NOMO-1 (cell line): Measurements from ENCODE around the gene TRAPPC12.
"Not testable (repeated sequence)": the region's sequence is repeated elsewhere in the genome, so short reads cannot be mapped to it uniquely, and the experiment has no call there.

ENCODE experiments used
- DNase-seq, 2 experiments: peaks; one replicate each; lab custom pipeline; 2025; ENCODE audit not compliant: unreplicated experiment in 2 of 2; lab: John Stamatoyannopoulos, UW

TRAPPC12 gene

DNA sequence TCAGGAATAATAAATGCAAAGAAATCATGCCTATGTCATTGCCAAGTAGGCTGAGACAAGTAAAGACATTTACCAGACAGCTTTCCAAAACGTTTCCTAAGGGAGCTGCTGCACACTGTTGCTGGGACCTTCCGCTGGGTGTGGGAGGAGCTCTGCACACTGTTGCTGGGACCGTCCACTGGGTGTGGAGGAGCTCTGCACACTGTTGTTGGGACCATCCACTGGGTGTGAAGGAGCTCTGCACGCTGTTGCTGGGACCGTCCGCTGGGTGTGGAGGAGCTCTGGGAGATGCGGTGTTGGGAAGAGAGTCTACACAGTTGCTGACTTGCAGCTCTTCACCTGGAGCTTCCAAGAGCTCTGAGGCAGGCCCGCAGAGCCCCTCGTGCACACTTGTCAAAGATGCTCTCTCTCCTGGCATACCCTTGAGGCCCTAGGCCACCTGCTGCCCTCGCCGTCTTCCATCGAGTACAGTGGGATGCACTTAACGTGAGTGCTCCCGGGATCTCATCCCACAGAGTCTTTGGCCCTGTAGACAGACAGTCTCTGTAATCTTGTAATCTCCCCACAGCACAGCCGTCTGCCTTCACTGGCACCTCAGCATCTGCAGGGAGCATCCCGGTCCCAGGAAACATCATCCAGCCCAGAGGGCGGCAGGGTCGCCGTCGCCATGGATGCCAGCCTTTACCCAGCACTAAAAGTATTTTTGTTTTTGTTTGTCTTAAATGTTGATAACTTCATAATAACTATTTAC lies 51.4 kb downstream of the TRAPPC12 start:
- no peak for DNase-seq

DNA sequence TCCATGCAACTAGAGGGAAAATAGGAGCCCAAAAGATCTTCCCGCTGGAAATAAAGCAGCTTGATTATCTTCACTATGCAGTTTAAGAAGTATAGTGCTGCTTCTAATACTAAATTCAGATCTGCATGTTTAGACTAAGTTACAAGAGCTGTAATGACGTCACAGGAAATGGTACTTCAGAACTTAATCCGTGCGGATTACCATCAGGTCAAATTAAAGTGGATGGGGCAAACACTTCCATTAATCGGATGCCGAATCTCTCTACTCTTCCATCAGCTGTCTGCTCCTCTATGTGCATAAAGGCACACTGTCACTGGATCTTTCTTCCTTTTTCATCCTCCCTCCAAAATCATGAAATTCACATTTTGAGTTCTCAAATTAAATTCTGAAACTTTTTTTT lies 52.6 kb downstream of the TRAPPC12 start:
- no peak for DNase-seq

DNA sequence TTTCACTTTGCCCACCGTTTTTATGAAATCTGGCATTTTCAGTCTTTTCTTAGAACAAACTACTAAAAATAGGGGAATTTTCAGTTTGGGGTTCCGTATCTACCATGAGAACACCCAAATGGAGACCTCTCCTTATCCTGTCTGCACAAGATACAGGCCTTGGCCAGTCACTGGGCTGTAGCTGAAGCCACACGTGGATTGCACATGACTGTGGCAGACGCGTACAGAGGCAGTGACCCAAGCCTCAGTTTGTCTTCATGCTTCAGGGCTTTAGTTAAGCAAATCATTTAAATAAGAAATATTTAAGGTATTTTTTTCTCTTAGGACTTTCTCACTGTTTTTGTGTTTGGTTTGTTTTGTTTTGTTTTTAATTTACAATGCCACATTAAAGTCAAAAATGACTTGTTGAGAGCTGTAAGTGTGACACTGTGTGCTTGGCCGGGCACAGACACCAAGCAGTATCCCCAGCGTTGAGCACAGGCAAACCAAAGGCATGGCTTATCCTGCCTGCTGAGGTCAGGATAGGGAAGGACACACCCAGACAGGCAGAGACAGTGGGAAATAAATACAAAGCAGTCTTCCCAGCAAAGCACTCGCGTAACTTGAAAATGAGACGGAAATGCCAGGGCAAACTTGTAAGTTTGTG lies 53.3 kb downstream of the TRAPPC12 start:
- DNase-seq = no peak

DNA sequence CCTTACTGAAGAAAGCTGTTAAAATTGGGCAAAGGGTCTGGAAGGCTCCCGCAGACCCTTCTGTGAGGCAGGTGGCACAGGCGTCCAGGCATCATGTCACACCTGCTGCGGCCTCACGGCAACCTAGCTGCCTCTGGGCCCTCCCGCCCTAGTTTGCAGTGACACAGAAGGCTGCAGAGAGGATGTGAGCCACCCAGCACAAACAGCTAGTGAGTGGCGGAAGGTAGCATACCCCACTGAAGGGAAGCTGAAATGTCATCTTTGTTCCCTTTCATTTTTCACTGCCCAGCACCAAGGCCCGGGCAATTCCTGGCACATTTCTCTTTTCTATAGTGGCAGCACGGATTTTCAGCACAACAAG lies 53.8 kb downstream of the TRAPPC12 start:
- DNase-seq = no peak

DNA sequence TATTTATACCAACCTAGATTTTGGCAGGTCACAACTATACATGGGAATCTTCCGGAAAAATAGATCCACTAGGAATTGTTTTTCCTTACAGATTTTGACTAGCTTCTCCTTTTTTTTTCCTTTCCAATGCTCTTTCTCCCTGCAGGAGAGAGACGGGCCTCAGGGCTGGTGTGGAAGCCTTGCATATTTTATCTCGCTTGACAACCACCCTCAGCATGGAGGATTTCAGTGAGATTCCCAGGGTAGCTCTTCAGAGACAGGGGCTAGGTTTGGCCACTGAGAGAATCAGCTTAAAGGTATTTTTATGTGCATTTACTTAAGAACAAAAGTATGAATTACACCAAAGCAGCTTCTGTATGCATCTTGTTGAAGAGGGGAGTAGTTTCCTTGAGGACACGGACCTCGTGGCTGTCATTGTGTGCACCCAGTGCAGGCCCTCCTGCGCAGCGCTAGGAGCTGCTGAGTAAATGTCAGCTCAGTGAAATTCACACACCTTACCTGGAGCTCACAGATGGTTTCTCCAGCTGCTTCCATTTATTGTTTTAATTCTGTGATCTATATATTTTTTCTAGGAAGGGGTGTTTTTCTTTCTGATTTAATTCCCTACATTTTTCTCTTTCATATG lies 54.4 kb downstream of the TRAPPC12 start:
- DNase-seq = no peak

DNA sequence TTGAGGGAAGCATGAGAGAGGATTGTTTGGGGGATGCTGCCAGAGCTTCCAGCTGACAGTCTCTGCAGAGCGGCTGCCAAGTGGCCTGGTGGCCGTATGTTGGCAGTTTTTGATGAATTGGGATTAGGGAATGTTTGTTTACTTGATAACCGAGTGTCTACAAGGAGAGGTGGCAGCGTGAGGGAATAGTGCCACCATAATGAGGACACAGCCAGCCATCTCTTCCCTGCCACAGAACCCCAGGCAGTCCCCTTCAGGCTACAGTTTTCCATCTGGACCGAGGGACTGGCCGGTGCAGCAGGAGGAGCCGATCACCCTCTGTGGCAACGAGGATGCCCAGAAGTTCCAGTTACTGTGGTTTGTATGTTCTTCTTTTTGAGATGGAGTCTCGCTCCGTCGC lies 55.2 kb downstream of the TRAPPC12 start:
- no peak for DNase-seq

DNA sequence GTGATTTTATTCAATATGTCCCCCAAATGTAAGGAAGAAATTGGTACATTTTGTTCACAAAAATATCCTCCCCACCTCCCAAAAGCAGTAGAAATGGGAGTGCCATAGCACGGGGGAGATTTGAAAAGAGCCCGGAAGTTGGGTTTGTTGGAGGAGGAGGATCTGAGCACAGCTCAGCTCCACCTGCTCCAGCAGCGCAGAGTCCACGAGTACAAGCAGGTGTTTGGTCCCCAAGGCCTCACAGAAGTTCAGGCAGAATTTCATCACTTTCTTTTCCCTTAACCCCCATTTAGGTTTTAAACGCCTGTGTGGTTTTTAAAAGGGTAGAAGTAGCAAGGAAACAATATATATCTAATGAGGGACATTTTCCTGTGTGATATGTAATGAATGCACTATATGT lies 56.0 kb downstream of the TRAPPC12 start:
- no peak for DNase-seq

DNA sequence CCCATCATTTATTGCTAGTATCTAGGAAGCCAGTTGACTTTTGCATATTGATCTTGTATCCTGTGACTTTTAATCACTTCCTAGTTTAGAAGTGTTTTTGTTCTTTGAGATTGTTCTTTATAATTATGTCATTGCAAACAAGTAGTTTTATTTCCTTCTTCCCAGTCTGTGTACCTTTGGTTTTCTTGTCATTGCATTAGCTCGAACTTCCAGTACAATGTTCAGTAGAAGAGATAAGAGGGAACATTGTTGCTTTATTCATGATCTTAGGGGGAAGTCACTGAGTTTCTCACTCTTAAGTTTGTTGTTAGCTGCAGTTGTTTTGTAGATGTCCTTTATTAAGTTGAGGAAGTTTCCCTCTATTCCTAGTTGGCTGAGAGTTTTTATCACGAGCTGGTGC lies 61.0 kb downstream of the TRAPPC12 start:
- DNase-seq = no peak

DNA sequence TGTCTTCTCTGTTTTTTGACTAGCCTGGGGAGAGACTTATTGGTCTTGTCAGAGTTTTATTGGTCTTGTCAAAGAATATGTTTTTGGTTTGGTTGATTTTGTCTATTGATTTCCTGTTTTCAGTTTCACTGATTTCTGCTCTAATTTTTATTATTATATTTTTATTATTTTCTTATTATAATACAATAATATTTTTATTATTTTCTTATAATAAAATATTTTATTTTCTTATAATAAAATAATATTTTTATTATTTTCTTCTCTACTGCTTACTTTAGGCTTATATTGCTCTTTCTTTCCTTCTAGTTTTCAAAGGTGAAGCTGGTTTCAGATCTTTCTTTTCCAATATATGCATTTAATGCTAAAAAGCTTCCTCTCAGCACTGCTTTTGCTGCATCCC lies 62.0 kb downstream of the TRAPPC12 start:
- DNase-seq = no peak

DNA sequence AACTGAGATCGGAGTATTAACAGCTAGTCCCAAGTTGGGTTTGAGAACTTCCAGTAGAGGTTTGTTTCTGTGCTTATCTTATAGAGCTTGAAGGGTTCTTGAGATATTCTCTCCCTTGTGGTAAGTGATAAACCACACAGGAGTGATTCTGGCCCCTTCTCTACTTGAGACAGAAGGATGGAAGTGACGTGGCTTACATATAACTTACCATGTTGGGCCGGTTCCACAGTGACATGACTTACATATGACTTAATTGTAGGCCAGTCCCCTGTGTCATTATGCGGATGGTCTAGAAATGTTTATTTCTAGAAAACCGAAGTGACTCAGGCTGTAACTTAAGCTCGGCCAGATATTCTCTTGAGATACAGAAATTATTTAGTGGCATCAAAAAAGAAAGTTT lies 62.7 kb downstream of the TRAPPC12 start:
- no peak for DNase-seq

DNA sequence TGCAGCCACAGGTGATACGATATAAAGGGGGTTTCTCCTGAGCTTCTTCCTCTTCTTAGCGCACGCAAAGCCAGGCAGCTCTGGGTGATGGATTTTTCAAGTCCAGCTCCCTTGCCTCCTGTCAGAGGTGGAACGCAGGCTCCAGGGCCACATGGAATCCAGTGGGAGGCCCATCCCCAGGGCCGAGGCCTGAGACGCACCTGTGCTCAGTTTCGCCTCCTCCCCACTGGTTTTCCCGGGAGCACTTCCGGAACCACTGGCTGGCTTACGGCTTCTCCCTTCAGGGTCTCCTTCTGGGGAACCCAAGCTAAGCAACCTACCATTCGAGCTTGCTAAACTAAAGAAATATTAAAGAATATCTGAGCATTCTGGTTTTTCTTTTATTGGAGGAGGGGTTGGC lies 63.6 kb downstream of the TRAPPC12 start:
- no peak for DNase-seq

DNA sequence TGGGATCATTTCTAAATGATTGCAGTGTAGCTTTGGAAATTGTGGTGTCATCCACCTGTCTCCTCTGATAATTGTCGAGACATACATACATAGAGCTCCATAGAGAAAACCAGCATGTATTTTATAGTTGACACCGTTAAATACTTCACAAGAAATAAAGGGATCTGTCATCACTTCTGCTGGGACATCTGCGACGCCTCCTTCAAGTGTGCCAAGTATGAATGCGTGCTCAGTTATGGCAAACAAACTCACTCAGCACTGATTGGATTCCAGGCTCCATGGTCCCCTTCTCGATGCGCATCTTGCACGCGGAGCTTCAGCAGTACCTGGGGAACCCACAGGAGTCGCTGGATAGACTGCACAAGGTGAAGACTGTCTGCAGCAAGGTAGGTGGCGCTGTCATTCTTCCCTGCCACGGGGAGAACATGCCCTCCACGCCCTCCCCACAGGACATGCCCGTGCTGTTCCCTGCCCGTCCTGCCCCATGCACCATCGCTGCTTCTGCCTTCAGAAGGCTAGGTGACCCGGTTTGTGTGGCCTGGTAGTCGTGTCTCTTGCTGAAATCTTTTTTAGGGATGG lies 64.1 kb downstream of the TRAPPC12 start:
- DNase-seq = no peak

DNA sequence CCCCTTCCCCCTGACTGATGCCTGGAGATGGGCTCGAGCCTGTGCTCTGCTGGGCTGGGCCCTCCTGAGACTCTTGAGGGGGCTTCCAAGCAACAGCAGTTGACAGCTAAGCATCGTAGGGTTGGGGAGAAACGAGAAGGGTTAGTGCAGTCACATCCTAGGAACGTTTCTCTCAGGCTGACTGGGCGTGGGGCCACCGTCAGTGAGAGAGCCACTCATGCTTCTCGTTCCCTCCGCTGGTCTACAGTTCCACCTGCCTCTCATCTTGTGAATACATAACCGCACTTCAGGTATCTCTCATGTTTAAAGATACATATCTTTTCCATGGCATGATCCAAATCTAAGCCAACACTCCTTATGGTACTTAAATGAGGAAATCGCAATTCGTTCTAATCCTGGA lies 66.4 kb downstream of the TRAPPC12 start:
- no peak for DNase-seq

DNA sequence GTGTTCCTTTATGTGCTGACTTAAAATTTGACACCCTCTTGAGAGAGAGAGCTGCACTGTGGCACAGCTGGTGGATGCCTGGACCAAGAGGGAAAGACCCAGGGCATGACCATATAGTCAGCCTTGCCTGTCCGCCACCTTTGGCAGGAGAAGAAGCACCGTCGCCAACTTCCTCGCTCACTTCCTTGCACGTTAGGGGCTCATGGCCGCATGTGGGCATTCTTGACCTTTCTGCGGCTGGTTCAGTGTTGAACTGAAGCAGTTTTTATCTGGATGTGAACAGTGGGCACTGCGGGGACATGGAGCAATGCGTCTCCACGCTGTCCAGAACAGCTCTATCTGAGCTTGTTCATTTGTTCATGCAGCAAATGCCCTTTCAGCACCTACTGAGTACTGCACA lies 66.9 kb downstream of the TRAPPC12 start:
- DNase-seq = no peak

DNA sequence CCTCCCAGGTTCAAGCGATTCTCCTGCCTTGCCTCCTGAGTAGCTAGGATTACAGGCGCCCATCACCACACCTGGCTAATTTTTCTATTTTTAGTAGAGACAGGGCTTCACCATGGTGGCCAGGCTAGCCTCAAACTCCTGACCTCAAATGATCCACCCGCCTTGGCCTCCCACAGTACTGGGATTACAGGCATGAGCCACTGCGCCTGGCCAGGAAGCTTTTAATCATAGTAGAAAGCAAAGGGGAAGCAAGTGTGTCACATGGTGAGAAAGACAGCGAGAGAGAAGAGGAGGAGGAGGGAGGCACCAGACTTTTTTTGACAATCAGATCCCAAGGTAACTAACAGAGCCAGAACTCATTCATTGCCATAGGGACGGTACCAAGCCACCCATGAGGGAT lies 67.7 kb downstream of the TRAPPC12 start:
- DNase-seq = not testable (repeated sequence)

DNA sequence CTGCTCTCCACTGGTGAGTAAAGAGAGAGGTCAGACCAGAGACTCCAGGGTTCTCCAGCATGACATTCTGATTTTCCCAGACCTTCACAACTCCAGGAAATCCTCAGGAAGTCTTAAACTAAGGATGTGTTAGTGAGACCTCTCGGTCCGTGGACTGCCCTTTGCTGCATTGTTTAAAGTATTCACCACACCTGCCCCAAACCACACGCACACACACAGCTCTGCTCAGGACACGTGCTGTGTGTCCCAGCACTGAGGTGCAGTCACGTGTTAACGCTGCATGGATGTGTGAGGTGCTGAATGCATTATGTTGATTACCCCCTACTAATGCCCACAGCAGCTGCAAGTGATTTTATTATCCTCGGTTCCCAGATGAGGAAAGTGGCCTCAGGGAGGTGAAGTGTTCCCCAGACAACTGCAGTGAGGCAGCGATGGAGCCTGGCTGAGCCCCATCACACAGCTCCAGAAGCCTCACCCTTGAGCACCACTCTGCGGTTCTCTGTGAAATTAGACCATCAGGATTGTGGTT lies 68.4 kb downstream of the TRAPPC12 start:
- no peak for DNase-seq

DNA sequence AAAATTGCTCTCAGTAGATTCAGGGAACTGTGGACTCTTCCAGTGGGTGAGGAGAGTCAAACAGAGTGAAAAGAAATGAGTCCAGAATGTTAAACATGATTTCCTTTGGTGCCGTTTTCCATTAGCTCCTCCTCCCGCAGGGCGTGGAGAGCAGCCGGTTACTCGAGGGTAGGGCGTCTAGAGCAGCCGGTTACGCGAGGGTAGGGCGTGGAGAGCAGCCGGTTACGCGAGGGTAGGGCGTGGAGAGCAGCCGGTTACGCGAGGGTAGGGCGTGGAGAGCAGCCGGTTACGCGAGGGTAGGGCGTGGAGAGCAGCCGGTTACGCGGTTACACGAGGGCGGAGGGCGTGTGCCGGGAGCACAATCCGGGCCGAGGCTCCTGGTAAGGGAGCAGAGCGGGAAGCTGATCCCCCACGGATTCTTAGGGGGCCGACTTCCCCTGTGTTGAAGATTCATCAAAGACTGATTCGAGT lies 69.0 kb downstream of the TRAPPC12 start:
- not testable (repeated sequence) for DNase-seq

DNA sequence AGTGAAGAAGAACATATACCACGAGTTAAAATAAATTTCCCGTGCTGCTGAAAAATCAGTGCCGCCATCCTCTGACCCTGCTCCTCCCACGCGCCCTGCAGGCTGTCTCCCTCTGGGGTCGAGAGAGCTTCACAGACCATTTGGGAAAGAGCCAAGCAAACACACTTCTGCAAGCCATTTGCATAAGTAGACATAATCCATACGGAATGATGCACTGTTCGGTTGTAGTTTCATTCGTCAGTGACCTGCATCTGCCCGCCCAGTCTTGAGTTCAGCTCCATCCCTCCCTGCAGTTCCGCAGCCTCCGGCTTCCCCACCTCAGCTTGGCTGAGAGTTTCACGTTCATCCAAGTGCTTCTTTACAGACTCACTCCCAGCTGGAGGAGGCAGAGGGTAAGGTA lies 69.6 kb downstream of the TRAPPC12 start:
- no peak for DNase-seq

DNA sequence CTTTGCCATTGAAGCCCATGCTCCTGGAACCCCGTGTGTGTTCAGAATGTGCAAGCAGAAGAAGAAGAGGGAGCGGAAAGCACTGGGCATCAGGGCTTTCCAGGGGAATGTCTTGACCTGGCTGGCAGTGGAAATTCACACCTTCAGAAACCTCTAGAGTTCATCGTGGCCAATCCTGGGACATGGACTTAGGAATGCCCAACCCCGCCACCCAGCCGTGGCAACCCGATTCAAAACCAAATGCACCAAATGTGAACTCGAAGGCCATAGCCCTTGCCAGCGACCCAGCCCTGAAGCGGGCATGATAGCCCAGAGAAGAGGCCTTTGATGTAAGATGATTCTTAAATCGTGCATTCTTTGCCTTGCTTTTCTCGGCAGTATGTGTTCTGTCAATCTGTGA lies 70.4 kb downstream of the TRAPPC12 start:
- DNase-seq = no peak

DNA sequence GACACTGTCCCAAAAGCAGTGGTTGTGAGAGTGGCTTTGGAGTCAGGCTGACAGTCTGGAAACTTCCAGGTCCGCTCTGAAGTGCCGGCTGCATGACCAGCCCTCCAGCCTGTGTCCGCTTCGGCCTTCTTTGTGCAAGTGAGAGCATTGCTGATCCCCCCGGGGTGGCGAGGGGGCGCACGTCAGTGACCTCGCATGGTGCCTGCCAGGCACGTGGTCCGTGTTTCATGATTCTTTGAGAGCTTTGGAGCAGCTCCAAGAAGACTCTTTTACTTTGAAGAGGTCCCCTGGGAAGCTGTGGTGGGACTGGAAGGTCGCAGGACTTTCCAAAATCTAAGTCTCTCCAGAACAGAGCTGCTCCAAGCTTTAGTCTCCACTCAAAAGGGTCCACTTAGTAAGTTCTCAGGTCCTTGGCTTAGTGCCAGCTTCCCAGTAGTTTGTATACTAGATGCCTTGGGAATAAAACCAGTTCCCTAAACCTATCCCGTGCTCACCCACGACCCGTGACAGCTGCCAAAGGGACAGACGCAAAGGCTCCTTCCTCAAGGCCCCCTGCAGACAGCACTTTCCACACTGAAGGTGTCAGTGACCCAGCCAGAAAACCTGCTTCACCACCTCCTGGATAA lies 71.0 kb downstream of the TRAPPC12 start:
- DNase-seq = no peak

DNA sequence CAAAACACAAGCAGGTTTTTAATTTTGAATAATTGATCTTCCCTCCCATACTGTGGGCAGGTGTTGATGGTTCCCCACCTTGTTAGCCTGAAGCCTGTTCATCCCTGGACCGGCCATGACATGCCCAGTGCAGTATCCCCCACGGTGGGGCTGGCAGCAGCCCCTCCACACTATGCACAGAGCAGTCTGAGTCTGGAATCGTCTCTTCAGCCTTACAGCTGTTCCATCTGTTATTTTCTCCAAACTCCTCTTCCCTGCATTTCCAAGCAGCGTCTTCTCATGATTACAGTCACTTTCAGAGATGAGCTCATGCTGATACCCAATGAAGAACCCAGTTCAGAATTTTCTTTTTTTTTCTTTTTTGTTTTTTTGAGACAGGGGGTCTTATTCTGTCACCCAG lies 71.7 kb downstream of the TRAPPC12 start:
- no peak for DNase-seq
